Mesenchymal stem cell (in vitro differentiated cells and primary cell): ENCODE data around the gene ZNF440.

Experiments used
- DNase-seq: peaks from one replicate; pipeline ENCODE4 v3.0.0-alpha.2; 2013
- H2AFZ ChIP-seq: one replicate; pipeline ENCODE4 v1.6.1; 2013; ENCODE audit warnings: low read depth, mild to moderate bottlenecking, control low read depth, inconsistent platforms, low read length, moderate library complexity
- H2AK5ac ChIP-seq: 2 replicates; pipeline ENCODE4 v1.6.1; 2013; ENCODE audit warnings: low read length, moderate library complexity, mild to moderate bottlenecking, inconsistent platforms; ENCODE audit not compliant: severe bottlenecking
- H2BK120ac ChIP-seq: one replicate; pipeline ENCODE4 v1.6.1; 2013; ENCODE audit warnings: low read depth, mild to moderate bottlenecking, inconsistent platforms, low read length, moderate library complexity
- H2BK12ac ChIP-seq, 2 experiments: one replicate each; pipeline ENCODE4 v1.6.1; 2013; ENCODE audit warnings: inconsistent platforms in 2 of 2, low read length in 2 of 2, mild to moderate bottlenecking in 2 of 2, moderate library complexity in 2 of 2, control low read depth in 1 of 2
- H2BK15ac ChIP-seq: one replicate; pipeline ENCODE4 v1.6.1; 2013; ENCODE audit warnings: mild to moderate bottlenecking, low read depth, inconsistent platforms; ENCODE audit not compliant: poor library complexity, severe bottlenecking
- H2BK5ac ChIP-seq: 2 replicates; pipeline ENCODE4 v1.6.1; 2013; ENCODE audit warnings: low read depth, mild to moderate bottlenecking, low read length, control low read depth, inconsistent platforms; ENCODE audit not compliant: poor library complexity, severe bottlenecking
- H3K14ac ChIP-seq, 2 experiments: one replicate each; pipeline ENCODE4 v1.6.1; 2013; ENCODE audit warnings: inconsistent platforms in 2 of 2, low read length in 2 of 2, control low read depth in 1 of 2, mild to moderate bottlenecking in 1 of 2, moderate library complexity in 1 of 2
- H3K18ac ChIP-seq, 2 experiments: one replicate each; pipeline ENCODE4 v1.6.1; 2013; ENCODE audit warnings: inconsistent platforms in 2 of 2, low read length in 2 of 2, control low read depth in 1 of 2, low read depth in 1 of 2, mild to moderate bottlenecking in 1 of 2
- H3K23ac ChIP-seq, 2 experiments: one replicate each; pipeline ENCODE4 v1.6.1; 2013; ENCODE audit warnings: inconsistent platforms in 2 of 2, low read length in 2 of 2, mild to moderate bottlenecking in 2 of 2, moderate library complexity in 2 of 2, control low read depth in 1 of 2
- H3K27ac ChIP-seq: 2 replicates; pipeline ENCODE4 v1.5.1; 2013; ENCODE audit warnings: mild to moderate bottlenecking, moderate library complexity, low read length, control low read depth, inconsistent platforms; ENCODE audit not compliant: poor library complexity, severe bottlenecking
- H3K27me3 ChIP-seq, 2 experiments: 2 replicates each; pipeline versions ENCODE4 v1.6.1 to v1.7.0; 2013; ENCODE audit warnings: low read length in 2 of 2, mild to moderate bottlenecking in 2 of 2, moderate library complexity in 2 of 2, control low read depth in 1 of 2, inconsistent platforms in 1 of 2; ENCODE audit not compliant: control insufficient read depth in 1 of 2, insufficient read depth in 1 of 2
- H3K36me3 ChIP-seq, 2 experiments: 2 replicates each; pipeline versions ENCODE4 v1.6.1 to v1.7.0; 2013; ENCODE audit warnings: low read length in 2 of 2, control low read depth in 1 of 2, inconsistent platforms in 1 of 2, low read depth in 1 of 2, mild to moderate bottlenecking in 1 of 2; ENCODE audit not compliant: insufficient read depth in 2 of 2, control insufficient read depth in 1 of 2
- H3K4ac ChIP-seq, 2 experiments: one replicate each; pipeline ENCODE4 v1.6.1; 2013; ENCODE audit warnings: inconsistent platforms in 2 of 2, low read length in 2 of 2, mild to moderate bottlenecking in 2 of 2, moderate library complexity in 2 of 2, control low read depth in 1 of 2, low read depth in 1 of 2
- H3K4me1 ChIP-seq: 2 replicates; pipeline ENCODE4 v1.6.1; 2013; ENCODE audit warnings: low read depth, low read length, control low read depth; ENCODE audit not compliant: control insufficient read depth, insufficient read depth
- H3K4me2 ChIP-seq: 2 replicates; pipeline ENCODE4 v1.6.1; 2013; ENCODE audit warnings: low read length, mild to moderate bottlenecking, inconsistent platforms; ENCODE audit not compliant: poor library complexity, severe bottlenecking
- H3K4me3 ChIP-seq, 2 experiments: 2 replicates each; pipeline versions ENCODE4 v1.5.1 to v1.7.0; 2013; ENCODE audit warnings: low read length in 2 of 2, mild to moderate bottlenecking in 2 of 2, control low read depth in 1 of 2, low read depth in 1 of 2; ENCODE audit not compliant: insufficient read depth in 1 of 2
- H3K79me1 ChIP-seq: replicated peaks from 2 replicates; pipeline ENCODE4 v1.6.1; 2013; ENCODE audit warnings: mild to moderate bottlenecking, control low read depth, low read length, inconsistent platforms; ENCODE audit not compliant: poor library complexity, severe bottlenecking
- H3K9ac ChIP-seq: 2 replicates; pipeline ENCODE4 v1.7.0; 2013; ENCODE audit warnings: mild to moderate bottlenecking, low read length, moderate library complexity
- H3K9me3 ChIP-seq: 2 replicates; pipeline ENCODE4 v1.7.0; 2013; ENCODE audit warnings: mild to moderate bottlenecking, low read length; ENCODE audit not compliant: control insufficient read depth
- H4K8ac ChIP-seq: one replicate; pipeline ENCODE4 v1.6.1; 2013; ENCODE audit warnings: inconsistent platforms, mild to moderate bottlenecking, low read length, moderate library complexity
- H4K91ac ChIP-seq: one replicate; pipeline ENCODE4 v1.6.1; 2013; ENCODE audit warnings: mild to moderate bottlenecking, low read length, inconsistent platforms
- WGBS: methylation state at CpG from one replicate; pipeline ENCODE4 v1.1.7; 2013; ENCODE audit warnings: mixed read lengths; 5-methylcytosine and 5-hydroxymethylcytosine counted together

ZNF440 gene

GRCh38 chr19:11882606-11883005 lies 68.5 kb downstream of the ZNF440 start:
- no peak overlapping the region for H3K18ac ChIP-seq
- H2BK5ac ChIP-seq, result no peak overlapping the region
- H3K9ac ChIP-seq, result no peak overlapping the region
- no peak overlapping the region for H4K91ac ChIP-seq
- H2BK12ac ChIP-seq, result no peak overlapping the region
- peaks cover 0 to 6% of the 10 kb centered on the region in 2 experiments for H3K27me3 ChIP-seq
- no peak overlapping the region for H3K14ac ChIP-seq
- H3K23ac ChIP-seq, result no peak overlapping the region
- H3K4me3 ChIP-seq, result no peak overlapping the region
- H2AFZ ChIP-seq, result no peak overlapping the region
- no peak overlapping the region for H3K4me2 ChIP-seq
- H3K4me1 ChIP-seq, result peaks cover 3% of the 10 kb centered on the region
- no peaks in the 10 kb centered on the region for H3K36me3 ChIP-seq
- no peaks in the 10 kb centered on the region for H3K9me3 ChIP-seq
- H2BK15ac ChIP-seq, result no peak overlapping the region
- H4K8ac ChIP-seq, result no peak overlapping the region
- no peak for DNase-seq
- no peak overlapping the region for H3K27ac ChIP-seq
- H3K79me1 ChIP-seq, result no peaks in the 10 kb centered on the region
- H2BK120ac ChIP-seq, result no peak overlapping the region
- no peak overlapping the region for H2AK5ac ChIP-seq
- WGBS, result no CpG with 5 or more reads among the region's 2 CpGs
- no peak overlapping the region for H3K4ac ChIP-seq
